Esophagus muscularis mucosa (tissue), 4 donors: ENCODE data around the gene HIVEP2. TPM values are rescaled to one million over a fixed set of nuclear protein-coding genes. Genes with fewer than 3 reads are reported as not detected.

Source experiments
- DNase-seq: peaks from one replicate; pipeline ENCODE4 v3.0.0-alpha.2; 2017; ENCODE audit errors: extremely low spot score
- H3K27ac ChIP-seq, 4 donors: fragments of 200-600 bp; sonication (generic); replicated peaks in 1 of 4; 1 replicate in 3 of 4; 2 replicates in 1 of 4; pipeline ENCODE4 v1.5.1; 2016 to 2019; ENCODE audit warnings: mild to moderate bottlenecking in 1 of 4
- H3K27me3 ChIP-seq, 4 donors: fragments of 200-600 bp; sonication (generic); one replicate each; pipeline versions ENCODE4 v1.5.1 to v1.6.0; 2016 to 2019
- H3K36me3 ChIP-seq, 4 donors: fragments of 200-600 bp; sonication (generic); one replicate each; pipeline ENCODE4 v1.5.1; 2016 to 2019
- H3K4me1 ChIP-seq, 4 donors: fragments of 200-600 bp; sonication (generic); one replicate each; pipeline ENCODE4 v1.5.1; 2016 to 2019
- H3K4me3 ChIP-seq, 4 donors: fragments of 200-600 bp; sonication (generic); 1 replicate in 2 of 4; 2 replicates in 2 of 4; pipeline ENCODE4 v1.5.1; 2016 to 2019; ENCODE audit warnings: mild to moderate bottlenecking in 4 of 4, moderate library complexity in 1 of 4
- H3K9me3 ChIP-seq, 4 donors: fragments of 200-600 bp; sonication (generic); 1 replicate in 3 of 4; 2 replicates in 1 of 4; pipeline ENCODE4 v1.5.1; 2016 to 2019
- CTCF ChIP-seq, 3 experiments: fragments of 200-600 bp in 2 of 3; fragments of 450-650 bp in 1 of 3; sonication (generic) in 2 of 3; IDR thresholded peaks; one replicate each; pipeline ENCODE4 v1.5.1; 2017 to 2019; ENCODE audit warnings: antibody characterized with exemption in 3 of 3, mild to moderate bottlenecking in 2 of 3, moderate library complexity in 1 of 3
- EP300 ChIP-seq: sonication (generic); formaldehyde crosslinking; IDR thresholded peaks from one replicate; pipeline ENCODE4 v1.6.1; 2017; ENCODE audit warnings: antibody characterized with exemption
- POLR2A ChIP-seq: fragments of 450-650 bp; IDR thresholded peaks from one replicate; pipeline ENCODE4 v1.6.1; 2017; ENCODE audit warnings: antibody characterized with exemption, moderate library complexity, mild to moderate bottlenecking, low read depth
- POLR2AphosphoS5 ChIP-seq, 2 donors: sonication (generic); formaldehyde crosslinking; IDR thresholded peaks; one replicate each; pipeline ENCODE4 v1.6.1; 2017; ENCODE audit warnings: antibody characterized with exemption in 2 of 2
- WGBS: methylation state at CpG from one replicate; pipeline ENCODE4 v1.1.5; 2018; 5-methylcytosine and 5-hydroxymethylcytosine counted together
- intact Hi-C: fragments of 100-400 bp; cut with DNase I; formaldehyde crosslinking; loops from one replicate; pipeline ENCODE4 v1.15.1; 2023
- total RNA-seq, 4 donors: library from RNA; depleted of rRNA; stranded (reverse); fragments of >200 nt; gene quantifications; one replicate each; pipeline versions ENCODE4 v1.1.0 to v1.2.1, GENCODE V29; 2016

Gene HIVEP2
- total RNA-seq, 4 donors from 2014 or later = 20.3 to 29.3 (median 22.1) TPM

GRCh38 chr6:142868917-142869316 lies 76.1 kb downstream of the HIVEP2 start:
- H3K4me1 ChIP-seq = peaks cover 39 to 46% (median 40%) of the 10 kb centered on the region in 4 donors
- TF ChIP-seq EP300 = no peak
- no peak for TF ChIP-seq CTCF (IDR thresholded peaks at IDR 0.05)
- TF ChIP-seq POLR2A = no peak
- TF ChIP-seq POLR2AphosphoS5 (IDR thresholded peaks at IDR 0.05) = no peak

GRCh38 chr6:142867988-142868812 lies 76.8 kb downstream of the HIVEP2 start:
- Histone ChIP-seq H3K9me3 (no peaks in the 10 kb centered on the region), H3K27me3 (no peaks in the 10 kb centered on the region), H3K36me3 (no peaks in the 10 kb centered on the region), H3K27ac (peak overlapping the region in 1 of 4 donors; percentile 27), H3K4me3 (peak overlapping the region in 1 of 4 donors; percentile 6), H3K4me1 (peaks cover 39 to 42% (median 40%) of the 10 kb centered on the region in 4 donors)
- DNase-seq = no peak
- TF ChIP-seq POLR2AphosphoS5 (IDR thresholded peaks at IDR 0.05) (no peak), POLR2A (no peak), CTCF (IDR thresholded peaks at IDR 0.05) (no peak), EP300 (no peak)
- 45% methylated on average over 5 of the region's 5 CpGs for WGBS
- intact Hi-C loops = loop anchor here (5.0 kb wide), 1 partner anchor 69 kb away; no protein-coding TSS in a partner anchor

More at GRCh38 chr6:142868917-142869316, 76.1 kb downstream of the HIVEP2 start:
- no peak for DNase-seq
- H3K9me3 ChIP-seq = no peaks in the 10 kb centered on the region
- intact Hi-C loops = loop anchor here (5.0 kb wide), 1 partner anchor 68 kb away; no protein-coding TSS in a partner anchor
- H3K27me3 ChIP-seq = no peaks in the 10 kb centered on the region
- H3K27ac ChIP-seq = no peak overlapping the region
- no peak overlapping the region for H3K4me3 ChIP-seq
- 92% methylated on average over 2 of the region's 2 CpGs for WGBS
- no peaks in the 10 kb centered on the region for H3K36me3 ChIP-seq

- no peaks in the 10 kb centered on the region for H3K9me3 ChIP-seq
- intact Hi-C loops = loop anchor here (5.0 kb wide), 1 partner anchor 70 kb away; no protein-coding TSS in a partner anchor
- H3K27ac ChIP-seq = peak overlapping the region in 1 of 4 donors; percentile 27
- no peaks in the 10 kb centered on the region for H3K36me3 ChIP-seq
- TF ChIP-seq EP300 (no peak), POLR2A (no peak), POLR2AphosphoS5 (IDR thresholded peaks at IDR 0.05) (no peak), CTCF (IDR thresholded peaks at IDR 0.05) (no peak)
- no peaks in the 10 kb centered on the region for H3K27me3 ChIP-seq
- 50% methylated on average over 4 of the region's 4 CpGs for WGBS
- H3K4me1 ChIP-seq = peaks cover 31 to 36% (median 35%) of the 10 kb centered on the region in 4 donors
- H3K4me3 ChIP-seq = no peak overlapping the region
- no peak for DNase-seq
Measured at GRCh38 chr6:142867355-142867801, 77.6 kb downstream of the HIVEP2 start.

GRCh38 chr6:142863981-142864380 lies 81.0 kb downstream of the HIVEP2 start:
- intact Hi-C loops = no loop called here
- peaks cover 20 to 34% (median 29%) of the 10 kb centered on the region in 4 donors for H3K4me1 ChIP-seq
- TF ChIP-seq CTCF (IDR thresholded peaks at IDR 0.05) (no peak), POLR2A (no peak), EP300 (no peak), POLR2AphosphoS5 (IDR thresholded peaks at IDR 0.05) (no peak)
- no peaks in the 10 kb centered on the region for H3K36me3 ChIP-seq
- H3K9me3 ChIP-seq = no peaks in the 10 kb centered on the region
- WGBS = 52% methylated on average over 2 of the region's 2 CpGs
- H3K27ac ChIP-seq = no peak overlapping the region
- H3K4me3 ChIP-seq = no peak overlapping the region
- no peaks in the 10 kb centered on the region for H3K27me3 ChIP-seq
- DNase-seq = no peak
